Medulla oblongata (tissue), 1 donor: ENCODE data around the gene CYP39A1.

ENCODE experiments used
- DNase-seq: peaks from one replicate; pipeline ENCODE4 v3.0.0-alpha.2; 2015; ENCODE audit errors: extremely low spot score

The CYP39A1 gene

GRCh38 chr6:46652603-46653438 is at the start of gene CYP39A1, which contains the start of gene SLC25A27:
CYP39A1 (minus strand) TSS chr6:46652818; CDS start chr6:46652582, 236 bp downstream.
SLC25A27 (plus strand) TSS chr6:46652975; CDS start chr6:46653193, 218 bp downstream.
- peak; percentile 96 for DNase-seq

DNA sequence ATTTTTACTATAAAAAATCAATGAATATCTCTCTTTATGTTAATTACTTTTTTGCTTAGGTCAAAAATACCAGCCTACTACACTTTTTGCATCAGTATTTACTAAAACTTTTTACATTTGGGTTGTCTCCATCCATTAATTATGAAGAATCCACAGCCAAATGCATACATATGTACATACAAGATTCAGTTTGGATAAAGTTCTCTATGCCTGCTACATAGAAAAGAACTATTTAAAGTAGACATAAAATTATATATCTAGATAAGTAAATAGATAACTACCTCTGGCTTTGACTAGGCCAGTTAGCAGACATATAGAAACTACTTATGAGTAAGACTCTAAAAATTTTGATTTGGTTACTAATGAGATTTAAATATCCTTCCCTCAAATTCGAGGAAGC is 47.4 kb upstream of the CYP39A1 start:
- no peak for DNase-seq

- no peak for DNase-seq
Observed at GRCh38 chr6:46690911-46691451, 38.4 kb upstream of the CYP39A1 start.

DNA sequence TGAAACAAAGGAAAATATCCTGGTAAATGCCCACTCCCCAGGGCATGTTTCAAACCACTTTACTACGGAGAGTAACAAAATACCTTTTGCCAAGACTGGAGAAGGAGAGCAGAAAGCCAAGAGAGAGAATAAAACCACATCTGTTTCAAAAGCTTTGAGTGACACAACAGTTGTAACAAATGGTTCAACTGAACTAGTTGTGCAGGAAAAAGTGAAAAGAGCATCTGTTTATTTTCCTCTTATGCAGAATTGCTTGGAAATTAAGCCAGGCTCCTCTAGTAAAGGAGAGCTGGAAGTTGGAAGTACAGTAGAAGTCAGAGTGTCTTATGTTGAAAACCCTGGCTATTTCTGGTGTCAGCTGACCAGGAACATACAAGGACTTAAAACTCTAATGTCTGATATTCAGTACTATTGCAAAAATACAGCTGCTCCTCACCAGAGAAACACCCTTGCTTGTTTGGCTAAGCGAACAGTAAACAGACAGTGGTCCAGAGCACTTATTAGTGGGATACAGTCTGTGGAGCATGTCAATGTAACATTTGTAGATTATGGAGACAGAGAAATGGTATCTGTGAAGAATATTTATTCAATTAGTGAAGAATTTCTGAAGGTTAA is 37.6 kb upstream of the CYP39A1 start:
- no peak for DNase-seq

GRCh38 chr6:46689657-46690056 is 37.0 kb upstream of the CYP39A1 start:
- no peak for DNase-seq

- DNase-seq, result no peak
Observed at GRCh38 chr6:46688966-46689335, 36.3 kb upstream of the CYP39A1 start.

DNA sequence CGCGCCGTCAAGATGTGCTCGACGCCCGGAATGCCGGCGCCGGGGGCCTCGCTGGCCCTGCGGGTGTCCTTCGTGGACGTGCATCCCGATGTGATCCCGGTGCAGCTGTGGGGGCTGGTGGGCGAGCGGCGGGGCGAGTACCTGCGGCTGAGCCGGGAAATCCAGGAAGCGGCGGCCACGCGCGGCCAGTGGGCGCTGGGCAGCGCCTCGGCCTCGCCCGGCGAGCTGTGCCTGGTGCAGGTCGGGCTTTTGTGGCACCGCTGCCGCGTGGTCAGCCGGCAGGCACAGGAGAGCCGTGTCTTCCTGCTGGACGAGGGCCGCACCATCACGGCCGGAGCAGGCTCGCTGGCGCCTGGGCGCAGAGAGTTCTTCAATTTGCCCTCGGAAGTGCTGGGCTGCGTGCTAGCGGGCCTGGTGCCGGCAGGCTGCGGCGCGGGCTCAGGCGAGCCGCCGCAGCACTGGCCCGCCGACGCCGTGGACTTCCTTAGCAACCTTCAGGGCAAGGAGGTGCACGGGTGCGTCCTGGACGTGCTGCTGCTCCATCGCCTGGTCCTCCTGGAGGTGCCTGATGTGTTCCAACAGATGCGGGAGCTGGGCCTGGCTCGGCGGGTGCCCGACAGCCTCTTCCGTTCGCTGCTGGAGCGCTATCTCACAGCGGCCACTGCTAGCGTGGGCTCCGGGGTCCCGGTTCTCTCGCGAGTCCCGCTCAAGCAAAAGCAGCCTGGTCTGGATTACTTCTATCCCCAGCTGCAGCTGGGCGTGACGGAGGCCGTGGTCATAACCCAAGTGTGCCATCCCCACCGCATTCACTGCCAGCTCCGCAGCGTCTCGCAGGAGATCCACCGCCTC is 35.7 kb upstream of the CYP39A1 start:
- DNase-seq, result no peak

DNA sequence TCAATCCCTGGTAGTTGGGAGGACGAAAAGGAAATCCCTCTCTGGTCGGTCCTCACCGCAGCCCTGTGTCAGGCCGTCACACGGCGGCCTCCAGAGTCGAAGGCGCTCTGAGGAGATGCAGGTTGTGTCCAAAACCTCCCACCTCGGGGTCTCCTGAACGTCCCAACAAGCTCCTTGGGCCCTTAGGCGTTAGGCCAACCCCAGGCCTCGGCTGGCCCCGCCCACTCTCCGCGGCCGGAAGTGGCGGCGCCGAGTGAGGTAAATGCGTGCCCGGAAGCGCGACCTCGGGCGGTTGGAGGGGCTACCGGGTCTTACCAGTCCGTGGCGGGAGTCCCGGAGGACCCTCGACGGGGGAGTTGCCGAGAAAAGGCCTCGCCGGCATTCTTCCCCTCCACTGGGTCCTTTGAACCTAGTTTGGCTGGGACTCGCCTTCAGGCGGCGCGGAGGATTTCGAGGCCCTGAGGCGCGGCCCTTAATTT is 35.0 kb upstream of the CYP39A1 start, which contains the start of gene TDRD6:
Gene TDRD6, plus strand, starts transcription at position 267 of the 479 bp plus-strand sequence. CDS start 244 bp downstream, outside the sequence.
- DNase-seq, result no peak

DNA sequence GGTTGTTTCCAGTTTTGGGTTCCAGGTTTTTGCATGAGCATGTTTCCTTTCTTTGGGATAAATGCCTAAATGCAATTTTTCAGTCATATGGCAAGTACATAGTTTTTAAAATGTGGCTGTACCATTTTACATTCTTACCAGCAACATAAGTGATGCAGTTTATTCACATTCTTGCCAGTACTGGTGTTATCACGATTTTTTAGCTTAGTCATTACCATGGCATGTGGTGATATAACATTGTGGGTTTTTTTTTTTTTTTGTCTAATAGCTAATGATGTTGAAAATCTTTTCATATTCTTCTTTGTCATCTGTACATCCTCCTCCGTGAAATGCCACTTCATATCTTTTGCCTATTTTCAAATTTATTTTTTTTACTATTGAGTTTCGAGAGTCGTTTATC is 32.2 kb upstream of the CYP39A1 start:
- DNase-seq, result no peak

DNA sequence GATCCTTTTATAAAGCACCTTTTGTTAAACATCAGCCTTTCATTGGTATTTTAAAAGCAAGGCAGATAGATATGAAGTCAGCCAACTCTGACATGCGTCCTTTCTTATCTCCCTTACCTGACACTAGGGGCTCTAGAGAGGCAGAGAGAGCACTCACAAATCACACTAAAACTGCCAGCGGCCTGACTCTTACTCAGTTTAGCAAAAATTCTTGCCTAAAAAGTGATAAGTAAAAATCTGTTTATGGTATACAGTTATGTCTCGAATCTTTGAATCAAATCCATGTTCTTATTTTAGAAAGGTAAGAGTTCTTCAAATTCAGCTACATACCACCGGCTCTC is 24.7 kb upstream of the CYP39A1 start:
- DNase-seq, result no peak

- no peak for DNase-seq
Observed at GRCh38 chr6:46676604-46677313, 24.1 kb upstream of the CYP39A1 start.

DNA sequence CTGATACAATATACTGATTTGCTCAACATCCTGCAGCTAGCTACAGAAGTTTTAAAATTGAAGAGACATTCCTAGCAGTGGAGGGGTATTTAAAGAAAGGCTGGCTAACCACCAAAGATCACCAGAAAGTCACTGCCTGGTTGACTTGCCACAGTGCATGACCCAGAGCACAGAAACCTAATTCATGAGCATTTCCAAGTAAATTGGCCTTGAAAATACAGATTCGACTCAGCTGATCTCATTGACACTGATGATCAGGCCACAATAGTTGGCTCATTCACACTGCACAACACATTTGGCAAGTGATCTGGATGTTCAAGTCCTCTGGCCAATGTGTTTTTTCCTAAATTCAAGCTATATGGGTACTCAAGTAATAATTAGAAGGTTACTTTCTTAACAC is 21.8 kb upstream of the CYP39A1 start:
- peak; percentile 13 for DNase-seq

DNA sequence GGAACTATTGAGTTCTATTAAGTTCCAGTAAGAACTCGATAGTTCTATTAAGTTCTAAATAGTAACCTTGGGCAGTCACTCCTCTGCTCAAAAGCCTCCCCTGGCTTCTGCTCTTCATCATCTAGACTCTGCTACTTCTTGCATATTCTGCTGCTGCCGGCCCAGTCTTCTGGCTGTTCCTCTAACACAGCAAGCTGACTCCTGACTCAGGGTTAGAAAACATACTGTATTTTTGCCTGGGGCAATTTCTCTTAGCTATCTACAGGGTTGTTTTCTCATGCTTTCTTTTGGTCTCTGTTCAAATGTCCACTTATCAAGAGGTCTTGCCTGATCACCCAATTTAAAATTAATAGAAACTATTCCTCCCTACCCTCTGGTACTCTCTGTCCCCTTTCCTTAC is 14.8 kb upstream of the CYP39A1 start:
- no peak for DNase-seq

DNA sequence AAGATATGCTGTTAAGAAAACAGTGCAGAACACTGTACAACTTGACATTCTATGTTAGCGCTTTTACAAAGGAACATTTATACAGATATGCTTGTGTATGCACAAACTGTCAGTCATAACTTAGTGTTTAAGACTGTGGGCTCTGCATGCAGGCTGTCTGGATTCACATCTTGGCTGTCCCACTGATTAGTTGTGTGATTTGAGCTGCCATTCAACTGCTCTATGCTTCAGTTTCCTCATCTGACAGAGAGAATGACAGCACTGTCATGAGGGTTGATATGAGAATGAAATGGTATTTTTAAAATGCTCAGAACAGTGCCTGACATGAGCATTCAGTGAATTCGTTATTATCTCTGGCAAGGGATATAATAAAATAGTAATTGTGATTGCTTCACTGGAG is 8.9 kb upstream of the CYP39A1 start:
- DNase-seq, result no peak

GRCh38 chr6:46657642-46658041 is 5.0 kb upstream of the CYP39A1 start:
- DNase-seq, result no peak

GRCh38 chr6:46655803-46656202 is 3.2 kb upstream of the CYP39A1 start:
- DNase-seq, result peak; percentile 30

DNA sequence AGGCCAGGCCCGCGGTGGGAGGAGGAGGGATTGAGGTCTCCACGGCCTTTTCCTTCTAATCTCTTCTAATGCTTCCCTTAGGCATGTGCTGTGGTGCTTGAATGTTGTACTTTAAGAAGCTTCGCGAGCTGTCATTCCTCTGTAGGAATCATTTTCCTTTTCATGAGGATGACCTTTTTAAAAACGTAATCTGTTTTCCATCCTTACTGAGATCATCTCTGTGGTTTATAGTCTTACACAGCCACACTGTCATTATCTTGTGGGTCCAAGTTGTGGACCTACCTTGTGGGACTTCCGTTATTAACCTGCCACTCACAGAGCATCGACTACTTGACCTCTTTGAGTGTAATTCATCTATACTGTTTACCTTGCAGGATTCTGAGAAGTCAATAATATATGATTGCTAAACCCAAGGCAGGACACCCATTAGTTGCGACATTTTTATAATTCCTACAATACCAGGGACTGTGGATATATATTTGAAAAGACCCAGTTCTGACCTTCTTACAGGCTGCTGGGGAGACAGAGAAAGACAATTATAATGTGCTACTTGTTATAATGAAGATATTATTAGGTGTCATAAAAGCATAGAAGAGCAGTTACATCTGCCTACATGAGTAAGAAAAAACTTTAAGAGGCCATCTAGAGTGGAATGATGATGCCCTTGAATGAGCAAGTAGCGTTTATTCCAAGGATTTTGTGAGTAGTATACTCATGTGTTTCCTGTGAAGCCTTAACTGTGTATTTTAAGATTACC is 999 bp upstream of the CYP39A1 start:
- peak; percentile 51 for DNase-seq

DNA sequence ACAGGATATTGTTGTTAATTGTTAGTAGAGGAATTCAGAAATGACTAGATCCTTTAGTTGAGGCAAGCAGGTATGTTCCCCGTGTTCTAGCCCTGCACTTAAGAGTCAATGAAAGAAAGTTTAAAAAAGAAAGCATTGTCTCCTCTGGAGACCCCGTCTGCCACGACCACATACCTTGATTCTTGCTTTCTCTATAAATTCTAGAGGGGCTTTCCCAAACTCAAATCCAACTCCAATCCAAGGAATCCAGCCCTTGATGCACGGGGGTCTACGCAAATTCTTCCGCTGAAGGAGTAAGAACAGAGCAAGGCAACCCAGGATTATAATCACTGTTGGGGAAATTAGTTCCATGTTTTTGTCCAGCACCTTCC is 401 bp downstream of the CYP39A1 start:
- DNase-seq, result no peak

DNA sequence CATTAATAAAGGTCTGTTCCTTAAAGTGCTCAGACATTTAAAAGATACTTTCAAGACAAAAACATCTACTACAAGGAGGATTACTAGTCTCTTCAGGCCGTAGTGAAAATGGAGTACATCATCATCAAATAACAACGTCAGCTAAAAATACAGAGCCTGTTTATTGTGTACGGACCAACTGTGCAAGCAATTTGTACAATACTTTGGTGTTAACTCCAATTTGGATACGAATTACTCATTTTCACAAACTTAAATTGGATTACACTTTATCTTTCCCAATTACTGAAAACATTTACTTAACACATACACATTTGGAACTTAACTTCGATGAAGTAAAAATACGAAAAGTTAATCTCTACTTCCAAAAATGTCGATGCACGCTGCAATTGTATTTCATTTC is 802 bp downstream of the CYP39A1 start:
- DNase-seq, result no peak

GRCh38 chr6:46651006-46651405 is 1.6 kb downstream of the CYP39A1 start:
- no peak for DNase-seq
